ENCODE results near the gene TMEM225B. TPM values are rescaled to one million over a fixed set of nuclear protein-coding genes. Genes with fewer than 3 reads are reported as not detected.
A peak's percentile ranks its signal among the peaks of the same experiment; 100 is the strongest.
"Not testable (repeated sequence)": the region's sequence is repeated elsewhere in the genome, so short reads cannot be mapped to it uniquely, and the experiment has no call there.

The TMEM225B gene
- total RNA-seq, 4 donors from 2014 or later, result 0.29 to 2.2 (median 0.66) TPM

- no peak overlapping the region for H3K27ac ChIP-seq
- no peaks in the 10 kb centered on the region for H3K36me3 ChIP-seq
- H3K9me3 ChIP-seq, result no peaks in the 10 kb centered on the region
- TF ChIP-seq CTCF (IDR thresholded peaks at IDR 0.05) (no peak), POLR2A (IDR thresholded peaks at IDR 0.05) (no peak)
- intact Hi-C loops (cut with DNase I; ENCODE audit: low total_unique reads), result no loop called here
- H3K27me3 ChIP-seq, result no peaks in the 10 kb centered on the region
- no peak for DNase-seq
- H3K4me3 ChIP-seq, result no peak overlapping the region
- H3K4me1 ChIP-seq, result no peaks in the 10 kb centered on the region
These were observed 29.4 kb downstream of the TMEM225B start for GRCh38 chr7:99627513-99627912.

- no peak for TF ChIP-seq POLR2A (IDR thresholded peaks at IDR 0.05)
- TF ChIP-seq CTCF (IDR thresholded peaks at IDR 0.05), result no peak
- H3K9me3 ChIP-seq, result no peaks in the 10 kb centered on the region
- no peaks in the 10 kb centered on the region for H3K36me3 ChIP-seq
- no peak overlapping the region for H3K27ac ChIP-seq
- DNase-seq, result no peak
- intact Hi-C loops (cut with DNase I; ENCODE audit: low total_unique reads), result no loop called here
- no peak overlapping the region for H3K4me3 ChIP-seq
- H3K27me3 ChIP-seq, result no peaks in the 10 kb centered on the region
- no peaks in the 10 kb centered on the region for H3K4me1 ChIP-seq
These were observed 30.7 kb downstream of the TMEM225B start for GRCh38 chr7:99628471-99629465.

- intact Hi-C loops (cut with DNase I; ENCODE audit: low total_unique reads), result no loop called here
- H3K4me1 ChIP-seq, result no peaks in the 10 kb centered on the region
- no peaks in the 10 kb centered on the region for H3K27me3 ChIP-seq
- DNase-seq, result no peak
- H3K36me3 ChIP-seq, result no peaks in the 10 kb centered on the region
- H3K4me3 ChIP-seq, result no peak overlapping the region
- TF ChIP-seq CTCF (IDR thresholded peaks at IDR 0.05) (no peak), POLR2A (IDR thresholded peaks at IDR 0.05) (no peak)
- no peaks in the 10 kb centered on the region for H3K9me3 ChIP-seq
- no peak overlapping the region for H3K27ac ChIP-seq
These were observed 31.6 kb downstream of the TMEM225B start for GRCh38 chr7:99629643-99630042.

GRCh38 chr7:99631295-99632109 is 33.4 kb downstream of the TMEM225B start:
- no peak for DNase-seq
- H3K4me3 ChIP-seq, result no peak overlapping the region
- no peaks in the 10 kb centered on the region for H3K4me1 ChIP-seq
- no peaks in the 10 kb centered on the region for H3K36me3 ChIP-seq
- TF ChIP-seq CTCF (IDR thresholded peaks at IDR 0.05) (peak in 1 of 4 experiments; percentile 28), POLR2A (IDR thresholded peaks at IDR 0.05) (no peak)
- H3K27ac ChIP-seq, result no peak overlapping the region
- no peaks in the 10 kb centered on the region for H3K27me3 ChIP-seq
- no peaks in the 10 kb centered on the region for H3K9me3 ChIP-seq
- intact Hi-C loops (cut with DNase I; ENCODE audit: low total_unique reads), result no loop called here

- H3K4me1 ChIP-seq; H3K27me3 ChIP-seq; DNase-seq; H3K4me3 ChIP-seq; H3K27ac ChIP-seq; H3K9me3 ChIP-seq; H3K36me3 ChIP-seq; intact Hi-C loops (cut with DNase I; ENCODE audit: low total_unique reads): not testable (repeated sequence)
These were observed 39.3 kb downstream of the TMEM225B start for GRCh38 chr7:99637414-99637813.

Data from uterus (tissue), 4 donors.